Liver (tissue), 9 donors: ENCODE measurements around the gene DBH. TPM values are rescaled to one million over a fixed set of nuclear protein-coding genes. Genes with fewer than 3 reads are reported as not detected.

Experiments
- DNase-seq: peaks from one replicate; pipeline ENCODE4 v3.0.0-alpha.2; 2017; ENCODE audit warnings: low spot score
- H3K27ac ChIP-seq, 2 donors: one replicate each; pipeline ENCODE4 v1.7.0; 2013; ENCODE audit warnings: inconsistent platforms in 2 of 2, low read length in 2 of 2, control low read depth in 1 of 2, low read depth in 1 of 2, mild to moderate bottlenecking in 1 of 2
- H3K27me3 ChIP-seq, 4 donors: one replicate each; pipeline versions ENCODE4 v1.6.1 to v1.7.0; 2013; ENCODE audit warnings: low read length in 3 of 4, inconsistent platforms in 1 of 4, mild to moderate bottlenecking in 1 of 4, moderate library complexity in 1 of 4; ENCODE audit not compliant: control insufficient read depth in 4 of 4, insufficient read depth in 4 of 4
- H3K36me3 ChIP-seq, 4 donors: one replicate each; pipeline versions ENCODE4 v1.6.1 to v1.7.0; 2013; ENCODE audit warnings: low read length in 3 of 4, mild to moderate bottlenecking in 3 of 4, low read depth in 1 of 4, moderate library complexity in 1 of 4; ENCODE audit not compliant: control insufficient read depth in 4 of 4, insufficient read depth in 3 of 4
- H3K4me1 ChIP-seq, 4 donors: one replicate each; pipeline versions ENCODE4 v1.6.1 to v1.7.0; 2013; ENCODE audit warnings: low read length in 3 of 4, mild to moderate bottlenecking in 3 of 4, moderate library complexity in 1 of 4; ENCODE audit not compliant: control insufficient read depth in 4 of 4, insufficient read depth in 4 of 4
- H3K4me3 ChIP-seq, 3 donors: one replicate each; pipeline versions ENCODE4 v1.6.1 to v1.7.0; 2013; ENCODE audit warnings: low read length in 3 of 3, control low read depth in 1 of 3, low read depth in 1 of 3, mild to moderate bottlenecking in 1 of 3
- H3K9ac ChIP-seq, 2 donors: one replicate each; pipeline ENCODE4 v1.7.0; 2013; ENCODE audit warnings: low read length in 2 of 2, mild to moderate bottlenecking in 2 of 2, moderate library complexity in 2 of 2, control low read depth in 1 of 2, low read depth in 1 of 2
- H3K9me3 ChIP-seq, 4 donors: one replicate each; pipeline versions ENCODE4 v1.6.1 to v1.7.0; 2013; ENCODE audit warnings: low read length in 3 of 4; ENCODE audit not compliant: control insufficient read depth in 4 of 4
- EGR1 ChIP-seq, 2 donors: IDR thresholded peaks; 2 replicates each; pipeline ENCODE4 v1.6.1; 2016 to 2018; ENCODE audit warnings: antibody characterized with exemption in 2 of 2, low read depth in 2 of 2
- FOXA1 ChIP-seq: IDR thresholded peaks from 2 replicates; pipeline ENCODE4 v1.6.1; 2016; ENCODE audit warnings: antibody characterized with exemption
- FOXA2 ChIP-seq: IDR thresholded peaks from 2 replicates; pipeline ENCODE4 v1.6.1; 2016; ENCODE audit warnings: antibody characterized with exemption
- GABPA ChIP-seq, 2 donors: IDR thresholded peaks in 1 of 2; conservative IDR thresholded peaks in 1 of 2; 2 replicates each; pipeline ENCODE4 v1.6.1; 2016; ENCODE audit warnings: antibody characterized with exemption in 2 of 2, mild to moderate bottlenecking in 1 of 2, moderate library complexity in 1 of 2
- HNF4A ChIP-seq, 2 donors: conservative IDR thresholded peaks; 2 replicates each; pipeline ENCODE4 v1.6.1; 2016; ENCODE audit warnings: antibody characterized with exemption in 2 of 2, mild to moderate bottlenecking in 2 of 2
- HNF4G ChIP-seq: IDR thresholded peaks from 2 replicates; pipeline ENCODE4 v1.6.1; 2016; ENCODE audit warnings: antibody characterized with exemption
- JUND ChIP-seq, 2 donors: IDR thresholded peaks; 2 replicates each; pipeline ENCODE4 v1.6.1; 2016; ENCODE audit warnings: antibody characterized with exemption in 2 of 2
- NR2F2 ChIP-seq: IDR thresholded peaks from 2 replicates; pipeline ENCODE4 v1.6.1; 2016; ENCODE audit warnings: antibody characterized with exemption
- RAD21 ChIP-seq, 2 donors: IDR thresholded peaks; 2 replicates each; pipeline ENCODE4 v1.6.1; 2016; ENCODE audit warnings: antibody characterized with exemption in 2 of 2, mild to moderate bottlenecking in 2 of 2
- RXRA ChIP-seq, 2 donors: IDR thresholded peaks; 2 replicates each; pipeline ENCODE4 v1.6.1; 2017 to 2018; ENCODE audit warnings: antibody characterized with exemption in 2 of 2, mild to moderate bottlenecking in 1 of 2
- SP1 ChIP-seq: IDR thresholded peaks from 2 replicates; pipeline ENCODE4 v1.6.1; 2018; ENCODE audit warnings: antibody characterized with exemption, mild to moderate bottlenecking
- TAF1 ChIP-seq: conservative IDR thresholded peaks from 2 replicates; pipeline ENCODE4 v1.6.1; 2016; ENCODE audit warnings: antibody characterized with exemption, mild to moderate bottlenecking
- YY1 ChIP-seq: IDR thresholded peaks from 2 replicates; pipeline ENCODE4 v1.6.1; 2016; ENCODE audit warnings: antibody characterized with exemption, mild to moderate bottlenecking
- WGBS: extraction: QIAGEN DNeasy Blood & Tissue Kit; methylation state at CpG from one replicate; pipeline ENCODE4 v1.1.7; 2013; 5-methylcytosine and 5-hydroxymethylcytosine counted together
- polyA plus RNA-seq, 2 donors: library from polyadenylated mRNA; stranded (reverse) in 1 of 2; unstranded in 1 of 2; fragments of 200-250 nt in 1 of 2; fragments of >200 nt in 1 of 2; fragmentation: Nextera tagmentation in 1 of 2; extraction: Ambion mirVana in 1 of 2; gene quantifications; one replicate each; pipeline versions ENCODE4 v1.2.1 to v1.2.3, GENCODE V29; 2013 to 2015
- total RNA-seq, 2 donors: library from RNA; depleted of rRNA; stranded (reverse); fragments of >200 nt; gene quantifications; one replicate each; pipeline ENCODE4 v1.2.3, GENCODE V29; 2014
- TF ChIP-seq, protein P1 (sequence below): IDR thresholded peaks from 2 replicates; pipeline ENCODE4 v1.6.1; 2016; ENCODE audit warnings: antibody characterized with exemption
- TF ChIP-seq, protein P2 (sequence below): IDR thresholded peaks from 2 replicates; pipeline ENCODE4 v1.6.1; 2016; ENCODE audit warnings: antibody characterized with exemption, mild to moderate bottlenecking
- TF ChIP-seq, protein P3 (sequence below): IDR thresholded peaks from 2 replicates; pipeline ENCODE4 v1.6.1; 2016; ENCODE audit warnings: antibody characterized with exemption
- TF ChIP-seq, protein P4 (sequence below): fragments of 150-350 bp; IDR thresholded peaks from 2 replicates; pipeline ENCODE4 v1.5.1; 2017; ENCODE audit warnings: improper control_type of control experiment, low read depth, low read length; ENCODE audit not compliant: missing input control
- TF ChIP-seq, protein P5 (sequence below): IDR thresholded peaks from 2 replicates; pipeline ENCODE4 v1.6.1; 2016; ENCODE audit warnings: antibody characterized with exemption
- donor health status: healthy.
- donor health status: healthy.
- donor health status: healthy.
- donor health status: healthy.
- donor health status: healthy.

DBH gene
- total and polyA plus RNA-seq, 4 donors, result 0.37 to 21.2 (median 2.5) TPM

DNA sequence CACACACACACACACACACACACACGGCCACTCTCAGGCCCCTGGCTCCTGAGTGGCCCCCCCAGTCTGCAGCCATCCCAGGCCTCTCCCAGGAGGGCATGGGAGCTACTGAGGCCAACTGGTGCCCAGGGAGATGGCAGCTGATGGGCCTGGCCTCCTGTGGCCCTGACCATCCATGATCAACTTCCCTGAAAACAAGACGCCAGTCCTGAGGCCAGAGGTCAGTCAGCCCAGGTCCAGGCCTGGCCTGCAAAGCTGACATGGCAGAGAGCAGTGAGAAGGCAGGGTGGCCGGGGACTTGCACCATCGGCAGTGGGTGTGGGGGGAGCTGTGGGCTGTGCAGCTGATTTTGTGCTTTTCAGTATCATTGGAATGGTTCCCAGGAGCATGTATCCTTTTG lies 55.0 kb downstream of the DBH start:
- DNase-seq, result no peak
- peaks cover 0 to 3% (median 0%) of the 10 kb centered on the region in 4 donors for H3K4me1 ChIP-seq
- H3K27me3 ChIP-seq, result no peaks in the 10 kb centered on the region
- H3K9me3 ChIP-seq, result no peaks in the 10 kb centered on the region
- 45% methylated on average over 4 of the region's 4 CpGs for WGBS
- no peak overlapping the region for H3K27ac ChIP-seq
- no peak overlapping the region for H3K9ac ChIP-seq
- TF ChIP-seq TAF1 (no peak), HNF4G (no peak), EGR1 (IDR thresholded peaks at IDR 0.05; ENCODE audit: low read depth in 2 of 2) (no peak), RAD21 (IDR thresholded peaks at IDR 0.05) (no peak), YY1 (no peak), HNF4A (conservative IDR thresholded peaks at IDR 0.05) (peak in 1 of 2 donors; percentile 42), RXRA (IDR thresholded peaks at IDR 0.05) (peak in 1 of 2 donors; percentile 43), SP1 (no peak)
- TF ChIP-seq, protein P1, sequence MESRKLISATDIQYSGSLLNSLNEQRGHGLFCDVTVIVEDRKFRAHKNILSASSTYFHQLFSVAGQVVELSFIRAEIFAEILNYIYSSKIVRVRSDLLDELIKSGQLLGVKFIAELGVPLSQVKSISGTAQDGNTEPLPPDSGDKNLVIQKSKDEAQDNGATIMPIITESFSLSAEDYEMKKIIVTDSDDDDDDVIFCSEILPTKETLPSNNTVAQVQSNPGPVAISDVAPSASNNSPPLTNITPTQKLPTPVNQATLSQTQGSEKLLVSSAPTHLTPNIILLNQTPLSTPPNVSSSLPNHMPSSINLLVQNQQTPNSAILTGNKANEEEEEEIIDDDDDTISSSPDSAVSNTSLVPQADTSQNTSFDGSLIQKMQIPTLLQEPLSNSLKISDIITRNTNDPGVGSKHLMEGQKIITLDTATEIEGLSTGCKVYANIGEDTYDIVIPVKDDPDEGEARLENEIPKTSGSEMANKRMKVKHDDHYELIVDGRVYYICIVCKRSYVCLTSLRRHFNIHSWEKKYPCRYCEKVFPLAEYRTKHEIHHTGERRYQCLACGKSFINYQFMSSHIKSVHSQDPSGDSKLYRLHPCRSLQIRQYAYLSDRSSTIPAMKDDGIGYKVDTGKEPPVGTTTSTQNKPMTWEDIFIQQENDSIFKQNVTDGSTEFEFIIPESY, result no peak
- H3K36me3 ChIP-seq, result peaks cover 9 to 62% (median 23%) of the 10 kb centered on the region in 4 donors
- H3K4me3 ChIP-seq, result no peak overlapping the region

DNA sequence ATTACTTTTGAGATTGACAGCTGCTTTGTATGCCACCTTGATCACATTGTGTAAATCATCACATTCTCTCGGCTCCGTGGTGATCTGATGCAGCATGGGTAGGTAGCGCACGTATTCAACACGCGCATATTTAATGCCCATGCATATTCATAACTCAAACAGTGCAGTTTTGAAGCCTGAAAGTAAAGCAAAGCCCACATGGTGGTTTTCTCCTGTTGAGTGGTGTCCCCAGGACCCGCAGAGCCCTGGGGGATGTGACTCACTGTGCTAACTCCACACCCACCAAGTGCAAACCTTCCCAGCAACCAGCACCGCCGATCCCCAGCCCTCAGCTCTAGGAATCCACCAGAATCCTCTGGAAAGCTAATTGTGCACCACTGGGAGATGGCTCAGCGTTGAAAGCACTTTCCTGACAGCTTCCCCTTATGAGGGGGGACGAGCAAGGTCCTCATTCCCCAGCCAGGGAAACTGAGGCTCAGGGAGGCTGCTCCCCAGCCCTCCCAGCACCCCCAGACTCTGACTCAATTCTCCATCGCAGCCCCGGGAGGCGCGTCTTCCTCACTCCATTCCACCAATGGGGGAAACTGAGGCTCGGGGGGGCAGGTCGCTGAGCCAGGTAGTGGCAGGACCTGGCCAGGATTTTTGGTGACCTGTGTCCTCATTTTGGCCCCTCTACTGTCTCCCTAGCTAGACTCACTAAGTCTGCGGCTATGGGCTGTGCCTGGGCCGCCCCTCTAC lies 55.6 kb downstream of the DBH start:
- Histone ChIP-seq H3K4me3 (no peak overlapping the region), H3K36me3 (peaks cover 9 to 64% (median 24%) of the 10 kb centered on the region in 4 donors), H3K27ac (no peak overlapping the region), H3K4me1 (peaks cover 0 to 3% (median 0%) of the 10 kb centered on the region in 4 donors), H3K27me3 (no peaks in the 10 kb centered on the region), H3K9me3 (no peaks in the 10 kb centered on the region), H3K9ac (no peak overlapping the region)
- WGBS, result 90% methylated on average over 19 of the region's 19 CpGs
- no peak for TF ChIP-seq HNF4A (conservative IDR thresholded peaks at IDR 0.05)
- TF ChIP-seq RAD21 (IDR thresholded peaks at IDR 0.05), result no peak
- TF ChIP-seq, protein P2, sequence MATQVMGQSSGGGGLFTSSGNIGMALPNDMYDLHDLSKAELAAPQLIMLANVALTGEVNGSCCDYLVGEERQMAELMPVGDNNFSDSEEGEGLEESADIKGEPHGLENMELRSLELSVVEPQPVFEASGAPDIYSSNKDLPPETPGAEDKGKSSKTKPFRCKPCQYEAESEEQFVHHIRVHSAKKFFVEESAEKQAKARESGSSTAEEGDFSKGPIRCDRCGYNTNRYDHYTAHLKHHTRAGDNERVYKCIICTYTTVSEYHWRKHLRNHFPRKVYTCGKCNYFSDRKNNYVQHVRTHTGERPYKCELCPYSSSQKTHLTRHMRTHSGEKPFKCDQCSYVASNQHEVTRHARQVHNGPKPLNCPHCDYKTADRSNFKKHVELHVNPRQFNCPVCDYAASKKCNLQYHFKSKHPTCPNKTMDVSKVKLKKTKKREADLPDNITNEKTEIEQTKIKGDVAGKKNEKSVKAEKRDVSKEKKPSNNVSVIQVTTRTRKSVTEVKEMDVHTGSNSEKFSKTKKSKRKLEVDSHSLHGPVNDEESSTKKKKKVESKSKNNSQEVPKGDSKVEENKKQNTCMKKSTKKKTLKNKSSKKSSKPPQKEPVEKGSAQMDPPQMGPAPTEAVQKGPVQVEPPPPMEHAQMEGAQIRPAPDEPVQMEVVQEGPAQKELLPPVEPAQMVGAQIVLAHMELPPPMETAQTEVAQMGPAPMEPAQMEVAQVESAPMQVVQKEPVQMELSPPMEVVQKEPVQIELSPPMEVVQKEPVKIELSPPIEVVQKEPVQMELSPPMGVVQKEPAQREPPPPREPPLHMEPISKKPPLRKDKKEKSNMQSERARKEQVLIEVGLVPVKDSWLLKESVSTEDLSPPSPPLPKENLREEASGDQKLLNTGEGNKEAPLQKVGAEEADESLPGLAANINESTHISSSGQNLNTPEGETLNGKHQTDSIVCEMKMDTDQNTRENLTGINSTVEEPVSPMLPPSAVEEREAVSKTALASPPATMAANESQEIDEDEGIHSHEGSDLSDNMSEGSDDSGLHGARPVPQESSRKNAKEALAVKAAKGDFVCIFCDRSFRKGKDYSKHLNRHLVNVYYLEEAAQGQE, result no peak
- TF ChIP-seq EGR1 (IDR thresholded peaks at IDR 0.05; ENCODE audit: low read depth in 2 of 2), result no peak
- no peak for TF ChIP-seq YY1
- TF ChIP-seq, protein P3, sequence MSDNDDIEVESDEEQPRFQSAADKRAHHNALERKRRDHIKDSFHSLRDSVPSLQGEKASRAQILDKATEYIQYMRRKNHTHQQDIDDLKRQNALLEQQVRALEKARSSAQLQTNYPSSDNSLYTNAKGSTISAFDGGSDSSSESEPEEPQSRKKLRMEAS, result no peak
- no peak for TF ChIP-seq FOXA1
- TF ChIP-seq FOXA2, result no peak
- TF ChIP-seq NR2F2, result no peak
- no peak for TF ChIP-seq RXRA (IDR thresholded peaks at IDR 0.05)
- TF ChIP-seq, protein P4, sequence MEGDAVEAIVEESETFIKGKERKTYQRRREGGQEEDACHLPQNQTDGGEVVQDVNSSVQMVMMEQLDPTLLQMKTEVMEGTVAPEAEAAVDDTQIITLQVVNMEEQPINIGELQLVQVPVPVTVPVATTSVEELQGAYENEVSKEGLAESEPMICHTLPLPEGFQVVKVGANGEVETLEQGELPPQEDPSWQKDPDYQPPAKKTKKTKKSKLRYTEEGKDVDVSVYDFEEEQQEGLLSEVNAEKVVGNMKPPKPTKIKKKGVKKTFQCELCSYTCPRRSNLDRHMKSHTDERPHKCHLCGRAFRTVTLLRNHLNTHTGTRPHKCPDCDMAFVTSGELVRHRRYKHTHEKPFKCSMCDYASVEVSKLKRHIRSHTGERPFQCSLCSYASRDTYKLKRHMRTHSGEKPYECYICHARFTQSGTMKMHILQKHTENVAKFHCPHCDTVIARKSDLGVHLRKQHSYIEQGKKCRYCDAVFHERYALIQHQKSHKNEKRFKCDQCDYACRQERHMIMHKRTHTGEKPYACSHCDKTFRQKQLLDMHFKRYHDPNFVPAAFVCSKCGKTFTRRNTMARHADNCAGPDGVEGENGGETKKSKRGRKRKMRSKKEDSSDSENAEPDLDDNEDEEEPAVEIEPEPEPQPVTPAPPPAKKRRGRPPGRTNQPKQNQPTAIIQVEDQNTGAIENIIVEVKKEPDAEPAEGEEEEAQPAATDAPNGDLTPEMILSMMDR, result no peak
- no peak for TF ChIP-seq GABPA (IDR thresholded peaks at IDR 0.05 in 1 of 2, conservative IDR thresholded peaks at IDR 0.05 in 1 of 2)
- TF ChIP-seq, protein P5, sequence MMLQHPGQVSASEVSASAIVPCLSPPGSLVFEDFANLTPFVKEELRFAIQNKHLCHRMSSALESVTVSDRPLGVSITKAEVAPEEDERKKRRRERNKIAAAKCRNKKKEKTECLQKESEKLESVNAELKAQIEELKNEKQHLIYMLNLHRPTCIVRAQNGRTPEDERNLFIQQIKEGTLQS, result no peak
- TF ChIP-seq JUND (IDR thresholded peaks at IDR 0.05), result no peak
- TF ChIP-seq SP1, result no peak
- TF ChIP-seq, protein P1, result no peak
- TF ChIP-seq TAF1, result no peak
- no peak for TF ChIP-seq HNF4G
- no peak for DNase-seq
